IPS-NIHi7 (cell line): ENCODE measurements around the gene TBXAS1.

ENCODE experiments used
- DNase-seq: peaks from one replicate; pipeline ENCODE4 v3.0.0; 2012; ENCODE audit warnings: mixed read lengths; ENCODE audit errors: extremely low spot score

TBXAS1 gene

GRCh38 chr7:139946533-139946932, 117.5 kb downstream of the TBXAS1 start:
- DNase-seq, result no peak

DNA sequence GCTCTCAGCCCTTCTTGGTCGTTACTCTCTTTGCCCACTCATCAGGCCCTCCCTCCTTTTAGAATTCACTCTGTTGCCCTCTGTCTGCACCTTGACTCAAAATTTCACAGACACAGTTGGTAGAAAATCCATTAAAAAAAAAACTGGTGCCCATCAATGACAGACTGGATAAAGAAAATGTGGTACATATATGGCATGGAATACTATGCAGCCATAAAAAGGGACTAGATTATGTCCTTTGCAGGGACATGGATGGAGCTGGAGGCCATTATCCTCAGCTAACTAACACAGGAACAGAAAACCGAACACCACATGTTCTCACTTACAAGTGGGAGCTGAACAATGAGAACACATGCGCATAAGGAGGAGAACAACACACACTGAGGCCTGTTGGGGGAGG, 118.0 kb downstream of the TBXAS1 start:
- DNase-seq, result no peak

- DNase-seq, result no peak
Measured at GRCh38 chr7:139948167-139948566, 119.1 kb downstream of the TBXAS1 start.

DNA sequence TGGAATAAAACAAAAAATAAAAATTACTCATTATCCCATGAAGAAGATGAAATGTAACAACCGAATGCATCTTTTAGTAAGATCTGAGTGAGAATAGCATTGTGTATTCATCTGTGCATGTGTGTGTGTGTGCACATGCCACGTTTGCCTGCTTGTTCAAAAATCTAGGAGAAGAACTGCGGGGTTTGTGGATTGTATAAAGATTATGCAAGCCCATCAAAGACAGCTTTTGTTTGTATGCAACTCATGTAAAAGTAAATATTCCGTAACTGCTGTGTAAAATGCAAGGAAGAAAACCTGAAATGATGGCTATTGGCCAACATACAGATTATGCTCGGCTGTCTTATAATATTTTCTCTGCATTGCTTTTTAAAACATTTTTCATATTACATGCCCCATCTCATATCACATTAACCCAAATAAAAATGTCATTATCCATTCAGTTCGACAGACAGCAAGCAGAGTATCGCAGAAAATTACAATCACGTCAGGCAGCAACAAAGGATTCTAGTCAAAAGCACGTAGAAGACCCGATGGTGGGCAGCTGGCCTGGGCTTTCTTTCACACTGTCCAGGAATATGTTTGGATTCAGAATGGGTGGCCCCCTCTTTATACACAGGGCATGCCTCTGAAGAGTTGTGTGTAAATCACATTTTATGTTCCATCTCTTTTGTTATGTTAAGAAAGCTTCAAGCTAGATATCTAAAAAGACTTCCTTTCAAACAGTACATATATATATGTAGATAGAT, 119.7 kb downstream of the TBXAS1 start:
- no peak for DNase-seq

GRCh38 chr7:139949629-139950028, 120.6 kb downstream of the TBXAS1 start:
- no peak for DNase-seq

- no peak for DNase-seq
Measured at GRCh38 chr7:139950881-139951525, 121.9 kb downstream of the TBXAS1 start.

DNA sequence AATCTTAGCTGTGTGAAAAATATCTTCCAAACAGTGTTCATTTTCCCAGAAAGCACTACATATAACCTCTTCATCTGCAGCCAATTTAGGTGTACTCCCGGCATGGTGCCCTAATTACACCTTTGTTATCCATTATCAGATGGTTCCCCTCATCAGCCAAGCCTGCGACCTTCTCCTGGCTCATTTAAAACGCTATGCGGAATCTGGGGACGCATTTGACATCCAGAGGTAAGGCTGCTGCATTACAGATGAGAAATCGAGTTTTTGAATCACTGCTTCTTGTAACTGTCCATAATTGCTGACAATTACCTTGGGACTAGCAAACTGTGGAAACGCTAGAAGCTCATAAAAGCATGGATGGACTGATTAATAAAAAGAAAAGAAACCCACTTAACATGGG, 124.2 kb downstream of the TBXAS1 start:
- DNase-seq, result no peak

DNA sequence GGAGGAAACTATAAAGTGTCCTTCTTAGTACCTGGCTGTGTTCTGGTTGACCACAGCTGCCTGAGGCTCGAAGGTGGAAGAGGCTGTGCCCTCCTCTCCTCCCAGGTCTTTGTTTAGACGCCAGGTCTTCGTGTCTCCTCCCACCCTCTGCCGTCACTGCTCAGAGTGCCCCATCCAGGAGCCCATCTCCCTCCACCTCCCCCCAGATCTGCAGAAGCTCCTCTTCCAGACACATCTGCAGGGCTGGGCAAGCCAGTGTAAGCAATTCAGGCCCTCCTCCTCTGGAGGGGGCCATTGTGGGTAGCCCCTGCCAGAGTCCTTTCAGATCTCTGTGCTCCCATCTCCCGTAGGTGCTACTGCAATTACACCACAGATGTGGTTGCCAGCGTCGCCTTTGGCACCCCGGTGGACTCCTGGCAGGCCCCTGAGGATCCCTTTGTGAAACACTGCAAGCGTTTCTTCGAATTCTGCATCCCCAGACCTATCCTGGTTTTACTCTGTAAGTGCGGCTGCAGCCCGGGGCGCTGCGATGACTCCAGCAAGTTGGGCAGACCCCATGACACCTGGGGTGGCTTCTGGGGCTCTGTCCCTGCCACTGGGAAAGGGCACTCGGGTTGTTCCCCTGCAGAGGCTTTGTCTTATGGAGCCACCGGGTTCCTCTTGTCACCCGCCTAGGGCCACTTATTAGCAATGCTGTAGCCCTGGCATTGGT, 126.2 kb downstream of the TBXAS1 start:
- DNase-seq, result no peak

GRCh38 chr7:139958599-139959284, 129.7 kb downstream of the TBXAS1 start:
- no peak for DNase-seq

DNA sequence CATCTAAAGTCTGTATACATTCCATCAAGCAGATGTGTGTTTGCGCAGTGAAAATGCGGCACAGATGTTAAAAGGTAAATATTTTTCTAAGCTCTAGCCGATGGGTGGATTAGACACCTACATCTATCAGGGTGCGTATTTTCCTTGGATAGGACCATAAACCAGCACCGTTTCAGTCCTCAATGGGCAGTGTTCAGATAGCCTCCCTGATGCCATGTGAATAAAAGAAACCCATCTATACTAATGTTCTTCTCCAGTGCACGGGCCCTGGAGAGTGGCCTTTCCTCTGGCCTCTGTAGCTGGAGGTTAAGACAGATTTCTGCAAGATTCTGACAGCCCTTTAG, 130.2 kb downstream of the TBXAS1 start:
- DNase-seq, result no peak

DNA sequence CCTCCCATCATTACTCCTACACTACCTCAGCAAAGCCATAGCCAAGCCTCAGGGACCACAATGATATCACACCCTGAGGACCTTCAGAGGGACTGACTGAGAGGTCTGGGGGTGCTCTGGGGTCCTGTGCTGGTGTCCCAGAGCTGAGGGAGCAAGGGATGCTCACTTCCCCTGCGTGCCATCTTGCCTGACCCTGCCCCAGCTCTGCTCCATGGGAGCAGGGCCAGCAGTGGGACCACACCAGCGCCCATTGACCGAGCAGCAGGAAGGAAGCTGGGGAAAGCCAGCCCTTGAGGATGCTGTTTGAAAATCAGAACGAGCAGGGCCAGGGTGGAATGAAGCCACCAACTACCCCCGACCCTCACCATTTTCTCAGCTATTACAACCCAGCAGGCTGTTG, 130.7 kb downstream of the TBXAS1 start:
- no peak for DNase-seq

- no peak for DNase-seq
Measured at GRCh38 chr7:139960157-139960556, 131.1 kb downstream of the TBXAS1 start.

DNA sequence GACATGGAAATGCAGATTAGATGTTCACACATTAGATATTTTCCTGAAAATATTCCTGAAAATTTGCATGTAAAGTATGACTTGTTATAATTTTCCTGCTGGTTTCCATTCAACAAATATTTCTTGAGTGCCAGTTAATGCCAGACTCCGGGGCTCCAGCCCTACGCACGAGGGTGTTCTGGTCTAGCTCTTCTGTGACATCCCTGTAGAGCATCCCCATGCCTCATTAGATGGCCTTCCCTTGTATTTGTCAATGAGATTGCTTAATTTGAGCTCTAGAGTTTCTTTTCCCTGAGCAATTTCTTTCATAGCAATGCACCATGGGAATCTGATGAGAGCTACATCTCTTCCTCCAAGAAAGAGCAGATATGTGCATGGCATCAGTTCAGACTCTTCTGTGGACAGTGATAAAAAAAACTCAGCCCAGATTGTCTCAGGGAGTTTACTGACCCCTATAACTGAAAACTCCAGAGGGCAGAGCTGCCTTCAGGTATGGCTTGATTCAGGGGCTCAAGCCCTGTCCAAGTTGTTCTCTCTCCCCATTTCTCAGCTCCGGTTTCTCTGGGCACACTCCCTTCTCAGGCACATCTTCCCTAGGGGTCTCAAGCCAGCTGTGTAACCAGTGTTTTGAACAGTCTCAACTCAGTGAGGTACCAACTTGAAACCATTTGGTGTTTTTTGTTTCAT, 137.0 kb downstream of the TBXAS1 start:
- DNase-seq, result no peak

- no peak for DNase-seq
Measured at GRCh38 chr7:139966949-139967348, 137.9 kb downstream of the TBXAS1 start.

GRCh38 chr7:139968931-139969330, 139.9 kb downstream of the TBXAS1 start:
- no peak for DNase-seq

GRCh38 chr7:139972029-139972428, 143.0 kb downstream of the TBXAS1 start:
- peak; percentile 69 for DNase-seq

GRCh38 chr7:139973101-139974050, 144.3 kb downstream of the TBXAS1 start:
- DNase-seq, result no peak

GRCh38 chr7:139974179-139974811, 145.2 kb downstream of the TBXAS1 start:
- DNase-seq, result no peak

DNA sequence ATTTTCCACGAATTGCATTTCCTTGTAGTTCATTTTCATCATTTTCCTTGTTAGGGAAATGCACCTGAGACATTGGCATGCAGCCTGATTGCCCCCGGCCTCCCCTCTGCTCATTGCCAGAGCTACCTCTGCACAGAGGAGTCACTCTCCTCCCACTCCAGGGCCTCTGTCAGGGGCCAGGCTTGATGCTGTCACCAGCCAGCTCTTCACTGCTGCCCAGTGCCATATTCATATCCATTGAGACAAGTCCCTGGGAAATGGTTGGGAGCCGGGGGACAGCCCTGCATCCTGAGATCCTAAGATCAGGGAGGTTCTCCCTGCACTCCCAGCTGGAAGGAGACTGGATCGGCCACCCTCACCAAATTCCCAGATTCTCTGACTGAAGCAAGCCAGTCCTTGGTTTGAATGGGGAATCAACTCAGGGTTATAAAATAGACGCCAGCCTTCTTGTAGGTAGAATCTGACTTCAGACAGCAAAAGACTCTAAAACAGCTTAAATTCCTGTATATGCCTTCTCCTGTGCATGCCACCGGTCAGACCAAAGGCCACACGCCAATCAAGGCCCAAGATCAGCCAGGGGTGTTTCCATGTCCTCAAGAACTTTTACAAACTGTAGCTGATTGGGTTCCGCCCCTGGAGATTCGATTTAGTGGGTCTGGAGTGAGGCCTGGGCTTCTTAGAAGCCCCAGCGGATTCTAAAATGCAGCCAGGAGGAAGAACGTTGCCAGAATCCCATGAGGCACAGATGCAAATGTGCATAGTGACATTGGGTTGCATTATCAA, 147.2 kb downstream of the TBXAS1 start:
- DNase-seq, result no peak
